K562 (cell line): ENCODE measurements around the gene RNH1. TPM values are rescaled to one million over a fixed set of nuclear protein-coding genes. Genes with fewer than 3 reads are reported as not detected.

ENCODE experiments used
- EHMT2 ChIP-seq: fragments of 450-650 bp; IDR thresholded peaks from 2 replicates; pipeline ENCODE4 v1.6.1; 2018; ENCODE audit warnings: antibody characterized with exemption
- HDGF ChIP-seq: fragments of 450-650 bp; IDR thresholded peaks from 2 replicates; pipeline ENCODE4 v1.6.1; 2016
- NBN ChIP-seq: fragments of 450-650 bp; IDR thresholded peaks from 2 replicates; pipeline ENCODE4 v1.6.1; 2016; ENCODE audit warnings: low read depth, mild to moderate bottlenecking
- PML ChIP-seq: IDR thresholded peaks from 2 replicates; pipeline ENCODE4 v1.6.1; 2012; ENCODE audit warnings: low read length, inconsistent platforms
- polyA plus RNA-seq, 8 experiments: library from polyadenylated mRNA; depleted of rRNA in 4 of 8; stranded (reverse) in 5 of 8; unstranded in 3 of 8; fragments of >200 nt; fragmentation: Nextera tagmentation in 2 of 8; fragmentation: Illumina TruSeq in 1 of 8; extraction: Ambion mirVana in 2 of 8; extraction: Trizol in 1 of 8; gene quantifications; 2 replicates each; pipeline versions ENCODE4 v1.2.1 to v1.2.3, GENCODE V29; 2011 to 2014; ENCODE audit warnings: inconsistent platforms in 1 of 8, missing spikeins in 1 of 8
- total RNA-seq, 7 experiments: library from RNA; depleted of rRNA in 6 of 7; stranded (reverse); fragments of >200 nt in 6 of 7; fragmentation: Illumina TruSeq in 2 of 7; extraction: Trizol in 2 of 7; gene quantifications; 2 replicates each; pipeline versions ENCODE4 v1.2.1 to v1.2.3, GENCODE V29; 2011 to 2021; ENCODE audit warnings: low replicate concordance in 1 of 7
- TF ChIP-seq, protein P1 (sequence below): fragments of 450-650 bp; IDR thresholded peaks from 2 replicates; pipeline ENCODE4 v1.6.1; 2017; ENCODE audit warnings: antibody characterized with exemption, mild to moderate bottlenecking
- TF ChIP-seq, protein P2 (sequence below): fragments of 200-400 bp; formaldehyde crosslinking; IDR thresholded peaks from 2 replicates; pipeline ENCODE4 v1.6.1; 2017; ENCODE audit warnings: mild to moderate bottlenecking, low read depth, low read length, moderate library complexity
- TF ChIP-seq, protein P3 (sequence below), 2 experiments: fragments of 450-650 bp in 1 of 2; sonication (generic) in 1 of 2; formaldehyde crosslinking in 1 of 2; IDR thresholded peaks in 1 of 2; conservative IDR thresholded peaks in 1 of 2; 2 replicates each; pipeline versions ENCODE4 v1.6.1 to v1.8.1; 2016 to 2023; ENCODE audit warnings: mild to moderate bottlenecking in 2 of 2, moderate library complexity in 2 of 2, inconsistent platforms in 1 of 2, missing genetic modification reagents in 1 of 2
- TF ChIP-seq, protein P4 (sequence below), 2 experiments: fragments of 450-650 bp in 1 of 2; sonication (generic) in 1 of 2; formaldehyde crosslinking; conservative IDR thresholded peaks; 2 replicates each; pipeline versions ENCODE4 v1.4.0 to v1.8.1; 2020 to 2022; ENCODE audit warnings: mild to moderate bottlenecking in 1 of 2, missing genetic modification reagents in 1 of 2
- TF ChIP-seq, protein P5 (sequence below): sonication (generic); formaldehyde crosslinking; IDR thresholded peaks from 2 replicates; pipeline ENCODE4 v1.9.0; 2022; ENCODE audit warnings: mild to moderate bottlenecking, missing genetic modification reagents
- TF ChIP-seq, protein P6 (sequence below): IDR thresholded peaks from 2 replicates; pipeline ENCODE4 v1.6.1; 2016; ENCODE audit warnings: missing genetic modification characterization, missing compliant biosample characterization
- TF ChIP-seq, protein P7 (sequence below): sonication (generic); formaldehyde crosslinking; IDR thresholded peaks from 2 replicates; pipeline ENCODE4 v1.5.0; 2020; ENCODE audit warnings: missing genetic modification reagents

RNH1 gene
- total and polyA plus RNA-seq, 9 of the 15 experiments (the other 6 are each of a cell fraction or from before 2014, with no cell fraction given): 2.5 to 160 (median 44.3) TPM

DNA sequence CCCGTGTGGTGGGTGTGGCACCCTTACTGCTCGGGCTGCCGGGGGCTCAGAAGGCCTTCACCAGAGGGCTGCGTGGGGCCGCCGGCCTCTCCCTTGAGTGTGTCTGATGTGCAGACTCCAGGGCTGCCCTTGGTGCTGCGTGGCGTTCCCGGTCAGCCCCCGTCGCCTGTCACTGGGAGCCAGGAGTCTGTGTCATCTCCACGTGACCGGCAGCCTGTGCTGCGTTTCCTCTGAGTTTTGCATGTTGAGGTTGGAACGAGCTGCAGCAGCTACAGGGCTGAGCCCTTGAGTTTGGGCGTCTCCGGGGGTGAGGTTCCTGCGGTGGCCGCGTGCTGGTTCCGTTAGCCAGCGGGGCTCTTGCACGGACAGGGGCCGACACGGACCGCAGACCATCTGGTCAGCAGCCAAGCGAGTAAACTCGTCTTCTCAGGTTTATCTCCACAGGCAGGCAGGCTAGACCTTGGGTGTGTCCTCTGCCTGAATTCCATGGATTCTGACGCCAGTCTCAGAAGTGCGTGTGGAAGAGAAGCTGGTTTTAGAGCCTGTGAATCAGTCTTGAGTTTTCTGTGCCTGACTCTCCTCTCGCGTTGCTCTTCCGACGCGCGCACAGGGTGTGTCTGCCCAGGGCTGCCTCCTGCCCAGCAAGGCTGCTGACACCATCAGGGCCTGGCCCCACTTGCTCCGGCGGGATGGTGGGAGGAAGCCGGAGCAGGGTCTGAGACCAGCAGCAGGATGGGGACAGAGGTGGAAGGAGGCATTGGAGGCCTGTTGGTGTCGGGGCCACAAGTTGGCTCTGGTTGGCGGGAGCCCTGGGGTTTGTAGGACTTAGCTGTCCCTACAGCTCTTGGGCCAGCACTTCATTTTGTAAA is 46.5 kb downstream of the RNH1 start (continued):
- TF ChIP-seq, protein P1, sequence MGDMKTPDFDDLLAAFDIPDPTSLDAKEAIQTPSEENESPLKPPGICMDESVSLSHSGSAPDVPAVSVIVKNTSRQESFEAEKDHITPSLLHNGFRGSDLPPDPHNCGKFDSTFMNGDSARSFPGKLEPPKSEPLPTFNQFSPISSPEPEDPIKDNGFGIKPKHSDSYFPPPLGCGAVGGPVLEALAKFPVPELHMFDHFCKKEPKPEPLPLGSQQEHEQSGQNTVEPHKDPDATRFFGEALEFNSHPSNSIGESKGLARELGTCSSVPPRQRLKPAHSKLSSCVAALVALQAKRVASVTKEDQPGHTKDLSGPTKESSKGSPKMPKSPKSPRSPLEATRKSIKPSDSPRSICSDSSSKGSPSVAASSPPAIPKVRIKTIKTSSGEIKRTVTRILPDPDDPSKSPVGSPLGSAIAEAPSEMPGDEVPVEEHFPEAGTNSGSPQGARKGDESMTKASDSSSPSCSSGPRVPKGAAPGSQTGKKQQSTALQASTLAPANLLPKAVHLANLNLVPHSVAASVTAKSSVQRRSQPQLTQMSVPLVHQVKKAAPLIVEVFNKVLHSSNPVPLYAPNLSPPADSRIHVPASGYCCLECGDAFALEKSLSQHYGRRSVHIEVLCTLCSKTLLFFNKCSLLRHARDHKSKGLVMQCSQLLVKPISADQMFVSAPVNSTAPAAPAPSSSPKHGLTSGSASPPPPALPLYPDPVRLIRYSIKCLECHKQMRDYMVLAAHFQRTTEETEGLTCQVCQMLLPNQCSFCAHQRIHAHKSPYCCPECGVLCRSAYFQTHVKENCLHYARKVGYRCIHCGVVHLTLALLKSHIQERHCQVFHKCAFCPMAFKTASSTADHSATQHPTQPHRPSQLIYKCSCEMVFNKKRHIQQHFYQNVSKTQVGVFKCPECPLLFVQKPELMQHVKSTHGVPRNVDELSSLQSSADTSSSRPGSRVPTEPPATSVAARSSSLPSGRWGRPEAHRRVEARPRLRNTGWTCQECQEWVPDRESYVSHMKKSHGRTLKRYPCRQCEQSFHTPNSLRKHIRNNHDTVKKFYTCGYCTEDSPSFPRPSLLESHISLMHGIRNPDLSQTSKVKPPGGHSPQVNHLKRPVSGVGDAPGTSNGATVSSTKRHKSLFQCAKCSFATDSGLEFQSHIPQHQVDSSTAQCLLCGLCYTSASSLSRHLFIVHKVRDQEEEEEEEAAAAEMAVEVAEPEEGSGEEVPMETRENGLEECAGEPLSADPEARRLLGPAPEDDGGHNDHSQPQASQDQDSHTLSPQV: peak; percentile 91
- peak; percentile 93 for TF ChIP-seq NBN
- TF ChIP-seq, protein P2, sequence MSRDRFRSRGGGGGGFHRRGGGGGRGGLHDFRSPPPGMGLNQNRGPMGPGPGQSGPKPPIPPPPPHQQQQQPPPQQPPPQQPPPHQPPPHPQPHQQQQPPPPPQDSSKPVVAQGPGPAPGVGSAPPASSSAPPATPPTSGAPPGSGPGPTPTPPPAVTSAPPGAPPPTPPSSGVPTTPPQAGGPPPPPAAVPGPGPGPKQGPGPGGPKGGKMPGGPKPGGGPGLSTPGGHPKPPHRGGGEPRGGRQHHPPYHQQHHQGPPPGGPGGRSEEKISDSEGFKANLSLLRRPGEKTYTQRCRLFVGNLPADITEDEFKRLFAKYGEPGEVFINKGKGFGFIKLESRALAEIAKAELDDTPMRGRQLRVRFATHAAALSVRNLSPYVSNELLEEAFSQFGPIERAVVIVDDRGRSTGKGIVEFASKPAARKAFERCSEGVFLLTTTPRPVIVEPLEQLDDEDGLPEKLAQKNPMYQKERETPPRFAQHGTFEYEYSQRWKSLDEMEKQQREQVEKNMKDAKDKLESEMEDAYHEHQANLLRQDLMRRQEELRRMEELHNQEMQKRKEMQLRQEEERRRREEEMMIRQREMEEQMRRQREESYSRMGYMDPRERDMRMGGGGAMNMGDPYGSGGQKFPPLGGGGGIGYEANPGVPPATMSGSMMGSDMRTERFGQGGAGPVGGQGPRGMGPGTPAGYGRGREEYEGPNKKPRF: no peak
- TF ChIP-seq, protein P3, sequence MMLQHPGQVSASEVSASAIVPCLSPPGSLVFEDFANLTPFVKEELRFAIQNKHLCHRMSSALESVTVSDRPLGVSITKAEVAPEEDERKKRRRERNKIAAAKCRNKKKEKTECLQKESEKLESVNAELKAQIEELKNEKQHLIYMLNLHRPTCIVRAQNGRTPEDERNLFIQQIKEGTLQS (IDR thresholded peaks at IDR 0.05): peak; percentile 76
- TF ChIP-seq, protein P3 (CRISPR knock-in tag; conservative IDR thresholded peaks at IDR 0.05): 0 out of 2 replicates have a peak, but pooled peaks have one; percentile 41
- TF ChIP-seq, protein P4, sequence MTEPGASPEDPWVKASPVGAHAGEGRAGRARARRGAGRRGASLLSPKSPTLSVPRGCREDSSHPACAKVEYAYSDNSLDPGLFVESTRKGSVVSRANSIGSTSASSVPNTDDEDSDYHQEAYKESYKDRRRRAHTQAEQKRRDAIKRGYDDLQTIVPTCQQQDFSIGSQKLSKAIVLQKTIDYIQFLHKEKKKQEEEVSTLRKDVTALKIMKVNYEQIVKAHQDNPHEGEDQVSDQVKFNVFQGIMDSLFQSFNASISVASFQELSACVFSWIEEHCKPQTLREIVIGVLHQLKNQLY (CRISPR knock-in tag; conservative IDR thresholded peaks at IDR 0.05): no peak
- TF ChIP-seq EHMT2: no peak
- TF ChIP-seq, protein P5, sequence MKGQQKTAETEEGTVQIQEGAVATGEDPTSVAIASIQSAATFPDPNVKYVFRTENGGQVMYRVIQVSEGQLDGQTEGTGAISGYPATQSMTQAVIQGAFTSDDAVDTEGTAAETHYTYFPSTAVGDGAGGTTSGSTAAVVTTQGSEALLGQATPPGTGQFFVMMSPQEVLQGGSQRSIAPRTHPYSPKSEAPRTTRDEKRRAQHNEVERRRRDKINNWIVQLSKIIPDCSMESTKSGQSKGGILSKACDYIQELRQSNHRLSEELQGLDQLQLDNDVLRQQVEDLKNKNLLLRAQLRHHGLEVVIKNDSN (CRISPR knock-in tag): peak; percentile 99
- TF ChIP-seq, protein P6, sequence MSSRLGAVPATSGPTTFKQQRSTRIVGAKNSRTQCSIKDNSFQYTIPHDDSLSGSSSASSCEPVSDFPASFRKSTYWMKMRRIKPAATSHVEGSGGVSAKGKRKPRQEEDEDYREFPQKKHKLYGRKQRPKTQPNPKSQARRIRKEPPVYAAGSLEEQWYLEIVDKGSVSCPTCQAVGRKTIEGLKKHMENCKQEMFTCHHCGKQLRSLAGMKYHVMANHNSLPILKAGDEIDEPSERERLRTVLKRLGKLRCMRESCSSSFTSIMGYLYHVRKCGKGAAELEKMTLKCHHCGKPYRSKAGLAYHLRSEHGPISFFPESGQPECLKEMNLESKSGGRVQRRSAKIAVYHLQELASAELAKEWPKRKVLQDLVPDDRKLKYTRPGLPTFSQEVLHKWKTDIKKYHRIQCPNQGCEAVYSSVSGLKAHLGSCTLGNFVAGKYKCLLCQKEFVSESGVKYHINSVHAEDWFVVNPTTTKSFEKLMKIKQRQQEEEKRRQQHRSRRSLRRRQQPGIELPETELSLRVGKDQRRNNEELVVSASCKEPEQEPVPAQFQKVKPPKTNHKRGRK (tag): no peak
- TF ChIP-seq HDGF: no peak
- TF ChIP-seq PML: peak; percentile 57; the same call in 1 of the 2 replicates
- TF ChIP-seq, protein P7, sequence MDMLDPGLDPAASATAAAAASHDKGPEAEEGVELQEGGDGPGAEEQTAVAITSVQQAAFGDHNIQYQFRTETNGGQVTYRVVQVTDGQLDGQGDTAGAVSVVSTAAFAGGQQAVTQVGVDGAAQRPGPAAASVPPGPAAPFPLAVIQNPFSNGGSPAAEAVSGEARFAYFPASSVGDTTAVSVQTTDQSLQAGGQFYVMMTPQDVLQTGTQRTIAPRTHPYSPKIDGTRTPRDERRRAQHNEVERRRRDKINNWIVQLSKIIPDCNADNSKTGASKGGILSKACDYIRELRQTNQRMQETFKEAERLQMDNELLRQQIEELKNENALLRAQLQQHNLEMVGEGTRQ (CRISPR knock-in tag): peak; percentile 97
